Smooth muscle cell of the brain vasculature (primary cell): ENCODE data around the gene HOMER2.
"Not testable (repeated sequence)": the region's sequence is repeated elsewhere in the genome, so short reads cannot be mapped to it uniquely, and the experiment has no call there.

Experiments used
- DNase-seq: peaks from one replicate; pipeline ENCODE4 v3.0.0-alpha.2; 2012; ENCODE audit warnings: low read depth, low spot score

The HOMER2 gene

GRCh38 chr15:82952158-82953081 lies at the start of gene HOMER2:
HOMER2 (minus strand) TSS chr15:82952720; CDS start chr15:82952535, 185 bp downstream.
- DNase-seq: no peak

GRCh38 chr15:83000672-83001031 lies 48.1 kb upstream of the HOMER2 start:
- not testable (repeated sequence) for DNase-seq

- peak; percentile 32 for DNase-seq
Observed at GRCh38 chr15:82999905-83000671, 47.6 kb upstream of the HOMER2 start.

GRCh38 chr15:82999426-82999825 lies 46.9 kb upstream of the HOMER2 start:
- no peak for DNase-seq

GRCh38 chr15:82995938-82996337 lies 43.4 kb upstream of the HOMER2 start:
- DNase-seq: no peak

- no peak for DNase-seq
Observed at GRCh38 chr15:82995076-82995475, 42.6 kb upstream of the HOMER2 start.

GRCh38 chr15:82993144-82993543 lies 40.6 kb upstream of the HOMER2 start:
- DNase-seq: no peak

- DNase-seq: no peak
Observed at GRCh38 chr15:82992436-82992998, 40.0 kb upstream of the HOMER2 start.

- DNase-seq: no peak
Observed at GRCh38 chr15:82986442-82986780, 33.9 kb upstream of the HOMER2 start.

GRCh38 chr15:82985688-82986441 lies 33.3 kb upstream of the HOMER2 start, which contains the start of gene RAMAC:
RAMAC (plus strand) TSS chr15:82986210; CDS start chr15:82989019, 2,809 bp downstream.
- DNase-seq: peak; percentile 84

GRCh38 chr15:82980981-82981380 lies 28.5 kb upstream of the HOMER2 start:
- no peak for DNase-seq

GRCh38 chr15:82979726-82980125 lies 27.2 kb upstream of the HOMER2 start:
- DNase-seq: no peak

GRCh38 chr15:82978438-82978837 lies 25.9 kb upstream of the HOMER2 start:
- no peak for DNase-seq

GRCh38 chr15:82977076-82977475 lies 24.6 kb upstream of the HOMER2 start:
- no peak for DNase-seq

- DNase-seq: no peak
Observed at GRCh38 chr15:82972990-82973389, 20.5 kb upstream of the HOMER2 start.

GRCh38 chr15:82971218-82971984 lies 18.9 kb upstream of the HOMER2 start:
- no peak for DNase-seq

GRCh38 chr15:82970696-82971095 lies 18.2 kb upstream of the HOMER2 start:
- no peak for DNase-seq

- DNase-seq: no peak
Observed at GRCh38 chr15:82970078-82970686, 17.7 kb upstream of the HOMER2 start.

- DNase-seq: no peak
Observed at GRCh38 chr15:82969353-82969752, 16.8 kb upstream of the HOMER2 start.

- DNase-seq: no peak
Observed at GRCh38 chr15:82968066-82968465, 15.5 kb upstream of the HOMER2 start.
